HG02885 (cell line): ENCODE data around the gene BRWD1.

Experiments
- ATAC-seq: cut with Tn5 transposase; IDR thresholded peaks from one replicate; pipeline ENCODE4 v1.9.1; 2021; ENCODE audit warnings: mild to moderate bottlenecking; ENCODE audit not compliant: unreplicated experiment, poor library complexity

Gene BRWD1

DNA sequence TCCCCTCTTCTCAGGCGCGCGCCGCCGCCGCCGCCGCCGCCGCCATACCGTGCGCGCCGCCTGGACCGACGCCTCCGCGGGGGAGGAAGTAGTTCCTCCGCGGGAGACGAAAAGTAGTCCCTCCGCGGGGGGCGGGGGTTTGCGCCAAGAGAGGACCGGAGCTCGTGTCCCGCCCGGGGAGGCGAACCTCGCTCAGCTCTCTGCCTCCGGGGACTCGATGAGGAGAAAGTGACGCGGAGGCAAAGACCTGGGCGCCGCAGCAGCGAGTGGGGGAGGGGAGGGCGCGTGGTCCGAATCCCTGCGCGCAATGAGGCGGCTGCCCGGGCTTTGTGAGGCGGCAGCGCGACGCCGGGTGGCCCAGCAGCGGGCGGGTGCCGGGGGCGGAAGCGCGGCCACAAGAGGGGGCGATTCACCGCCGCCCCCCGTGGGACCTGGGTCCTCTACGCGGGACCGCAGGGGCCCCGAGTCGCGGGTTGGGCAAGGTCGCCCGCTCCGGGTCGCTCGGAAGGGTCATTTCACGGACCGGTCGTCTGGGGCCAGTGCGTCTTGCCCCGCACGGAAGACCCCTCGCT lies at the start of gene BRWD1:
Gene BRWD1 (minus strand): TSS at position 62 of the 572 bp plus-strand sequence. CDS start 141 bp downstream, outside the sequence.
- peak; percentile 54 for ATAC-seq

- ATAC-seq: no peak
Observed at GRCh38 chr21:39362733-39363132, 49.3 kb upstream of the BRWD1 start.

- ATAC-seq: no peak
Observed at GRCh38 chr21:39359382-39359781, 46.0 kb upstream of the BRWD1 start.

GRCh38 chr21:39353295-39353694 lies 39.9 kb upstream of the BRWD1 start:
- no peak for ATAC-seq

DNA sequence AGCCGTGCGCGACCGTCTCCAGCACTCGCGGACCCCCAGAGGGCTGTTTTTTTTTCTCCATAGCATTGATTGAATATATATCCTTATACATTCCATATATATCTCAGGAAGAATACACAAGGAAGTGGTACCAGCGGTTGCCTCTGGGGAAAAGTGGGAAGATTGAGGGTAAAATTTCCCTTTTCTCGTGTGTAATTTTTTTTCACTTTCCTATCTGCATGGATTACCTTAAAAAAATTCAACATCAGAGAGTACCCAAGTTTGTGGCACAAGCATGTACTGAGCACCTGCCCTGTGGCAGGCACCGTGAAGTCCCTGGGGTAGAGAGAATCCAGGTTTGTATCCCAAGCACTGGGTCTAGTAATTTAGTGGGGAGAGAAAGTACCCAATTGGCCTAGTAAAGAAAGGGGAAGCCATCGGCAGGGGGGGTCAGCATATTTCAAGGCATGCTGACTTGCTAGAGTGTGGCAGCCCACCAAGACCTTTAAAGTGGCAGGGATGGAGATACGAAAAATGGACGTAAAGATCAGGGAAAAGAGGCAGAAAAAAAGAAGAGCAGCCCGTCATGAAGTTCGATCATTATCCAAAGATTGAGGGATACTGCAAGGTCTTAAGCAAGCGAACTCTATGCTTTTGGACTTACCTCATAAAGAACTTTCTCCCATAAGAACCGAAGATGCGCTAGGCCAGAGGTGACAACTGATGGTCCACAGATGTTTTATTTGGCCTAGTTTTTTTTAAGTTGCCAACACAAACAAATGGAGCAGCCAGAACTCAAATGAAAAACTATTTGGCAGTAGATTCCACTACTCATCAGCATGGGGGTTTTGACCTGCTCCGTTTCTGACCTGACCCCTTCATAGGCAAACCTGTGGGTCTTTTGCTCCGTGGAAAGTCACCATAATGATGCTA lies 36.9 kb upstream of the BRWD1 start:
- ATAC-seq: no peak

DNA sequence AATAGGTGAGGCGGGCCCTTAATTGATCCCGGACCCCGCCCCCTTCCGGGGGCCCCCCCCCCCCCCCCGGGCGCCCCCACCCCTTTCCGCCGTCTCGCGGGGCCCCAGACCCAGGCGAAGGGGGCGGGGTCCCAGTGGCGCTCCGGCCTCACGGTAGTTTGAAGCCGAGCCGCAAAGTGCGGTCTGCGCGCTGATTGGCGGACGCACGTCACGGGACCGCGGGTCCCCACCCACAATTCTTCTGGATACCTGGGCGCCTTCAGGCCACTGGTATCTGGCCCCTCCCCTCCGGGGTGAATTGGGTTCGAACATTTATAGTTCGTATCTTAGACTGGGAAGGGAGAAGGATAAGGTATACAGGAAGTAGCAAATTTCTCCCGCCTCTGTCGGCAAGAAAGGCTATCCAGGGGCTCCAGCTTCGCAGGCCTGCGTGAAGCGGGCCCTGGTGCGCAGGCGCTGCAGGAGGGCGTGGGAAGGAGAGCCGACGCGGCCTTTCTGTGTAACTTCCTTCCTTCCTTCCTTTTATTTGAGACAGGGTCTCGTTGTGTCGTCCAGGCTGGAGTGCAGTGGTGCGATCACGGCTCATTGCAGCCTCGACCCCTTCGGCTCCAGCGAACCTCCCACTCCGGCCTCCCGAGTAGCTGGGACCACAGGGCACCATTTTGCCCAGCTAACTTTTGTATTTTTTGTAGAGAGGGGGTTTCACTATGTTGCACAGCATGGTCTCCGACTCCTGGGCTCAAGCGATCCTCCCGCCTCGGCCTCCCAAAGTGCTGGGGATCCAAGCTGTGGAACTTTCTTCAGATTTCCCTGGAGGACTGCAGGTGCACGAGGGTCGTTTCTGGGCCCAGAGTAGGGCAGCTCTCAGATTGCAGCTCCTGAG lies 36.0 kb upstream of the BRWD1 start:
- peak; percentile 89 for ATAC-seq

DNA sequence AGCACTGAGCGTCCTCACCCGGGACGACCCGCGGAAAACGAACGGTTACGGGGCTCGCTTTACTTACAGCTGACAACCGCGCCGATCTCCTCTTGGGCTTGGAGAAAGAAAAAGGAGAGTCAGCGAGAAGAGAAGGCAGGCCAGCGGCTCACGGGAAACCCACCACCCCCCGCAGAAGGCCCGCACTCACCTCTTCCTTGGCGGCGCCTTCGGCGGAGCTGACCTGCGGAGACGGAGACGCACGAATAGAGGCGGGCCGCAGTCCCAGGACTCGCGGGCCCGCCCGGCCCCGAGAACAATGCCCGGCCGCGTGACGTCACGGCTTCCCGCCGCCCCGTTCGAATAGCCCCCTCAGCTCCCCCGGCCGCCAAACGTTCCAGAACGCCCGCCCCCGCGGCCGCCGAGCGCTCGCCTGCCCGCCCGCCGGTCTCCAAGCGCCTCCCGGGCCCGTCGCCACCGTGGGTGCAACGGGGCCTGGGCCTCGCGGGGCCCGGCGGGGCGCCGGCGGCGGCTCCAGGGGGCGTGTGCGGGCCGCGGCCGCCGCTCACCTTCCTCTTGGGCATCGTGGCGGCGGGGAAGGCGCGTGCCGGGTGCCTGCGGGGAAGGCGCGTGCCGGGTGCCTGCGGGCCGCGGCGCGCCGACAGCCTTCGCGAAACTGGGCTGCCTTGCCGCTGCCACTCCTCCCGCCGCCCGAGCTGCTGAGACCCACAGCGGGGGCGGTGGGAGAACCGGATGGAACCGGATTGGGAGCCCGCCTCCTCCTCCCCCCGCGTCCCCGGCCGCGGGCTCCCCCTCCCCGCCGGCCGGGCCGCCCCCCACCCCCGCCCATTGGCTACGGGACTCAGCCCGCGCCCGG lies 35.2 kb upstream of the BRWD1 start, which contains the start of gene HMGN1:
Gene HMGN1 (minus strand): TSS at position 734 of the 856 bp plus-strand sequence. CDS start 171 bp downstream, at position 563.
- peak; percentile 60 for ATAC-seq

- no peak for ATAC-seq
Observed at GRCh38 chr21:39348040-39348354, 34.6 kb upstream of the BRWD1 start.

DNA sequence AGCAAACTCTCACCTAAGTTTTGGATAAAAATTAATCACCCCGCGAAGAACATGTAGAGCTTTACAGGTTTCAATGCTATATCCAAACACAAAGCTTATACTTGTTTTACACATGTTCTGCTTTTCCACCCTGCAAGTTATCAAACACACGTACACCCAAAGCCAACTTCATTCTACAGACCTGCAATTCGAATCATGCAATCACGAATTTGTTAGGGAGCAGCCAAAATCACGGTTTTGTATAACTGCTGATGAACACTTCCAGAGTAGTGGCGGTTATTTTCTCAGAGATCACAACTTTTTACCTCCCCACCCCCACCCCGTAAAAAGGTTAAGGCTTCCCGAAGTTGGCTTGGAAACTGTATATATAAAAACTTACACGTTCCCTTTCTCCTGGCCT lies 34.1 kb upstream of the BRWD1 start:
- no peak for ATAC-seq

DNA sequence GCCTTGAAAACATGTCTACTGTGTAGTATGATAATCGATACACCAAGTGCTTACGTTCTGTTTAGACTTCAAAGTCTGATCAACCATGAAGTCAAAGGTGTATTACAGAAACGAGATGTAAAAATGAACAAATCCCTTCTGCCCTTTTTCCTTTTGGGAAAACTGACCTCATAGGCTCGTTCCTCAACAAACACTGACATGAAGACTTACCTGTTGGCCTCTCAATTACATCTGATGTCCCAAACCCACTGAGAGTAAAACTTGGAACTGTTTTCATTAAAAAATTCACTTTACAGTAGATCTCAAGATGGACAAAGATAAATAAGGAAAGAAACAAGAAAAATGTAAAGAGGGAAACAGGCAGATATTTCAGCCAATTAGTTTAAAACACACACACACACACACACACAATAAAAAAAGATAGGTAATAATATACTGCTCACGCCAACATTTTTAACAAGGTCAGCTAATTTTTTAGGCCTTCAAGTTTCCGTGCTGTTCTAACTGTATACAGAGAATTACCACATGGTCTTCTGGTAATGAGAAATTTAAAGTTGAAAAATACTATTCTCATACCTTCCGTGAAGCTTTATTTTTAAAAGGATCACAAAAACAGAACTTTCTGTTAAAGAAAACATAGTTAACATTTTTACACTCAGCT lies 33.4 kb upstream of the BRWD1 start:
- no peak for ATAC-seq

- ATAC-seq: no peak
Observed at GRCh38 chr21:39346206-39346605, 32.8 kb upstream of the BRWD1 start.

GRCh38 chr21:39345440-39345839 lies 32.0 kb upstream of the BRWD1 start:
- ATAC-seq: no peak

- no peak for ATAC-seq
Observed at GRCh38 chr21:39344848-39345247, 31.4 kb upstream of the BRWD1 start.

GRCh38 chr21:39341249-39341923 lies 28.0 kb upstream of the BRWD1 start:
- ATAC-seq: no peak

- ATAC-seq: no peak
Observed at GRCh38 chr21:39340687-39341086, 27.3 kb upstream of the BRWD1 start.

- ATAC-seq: no peak
Observed at GRCh38 chr21:39339231-39339630, 25.8 kb upstream of the BRWD1 start.

DNA sequence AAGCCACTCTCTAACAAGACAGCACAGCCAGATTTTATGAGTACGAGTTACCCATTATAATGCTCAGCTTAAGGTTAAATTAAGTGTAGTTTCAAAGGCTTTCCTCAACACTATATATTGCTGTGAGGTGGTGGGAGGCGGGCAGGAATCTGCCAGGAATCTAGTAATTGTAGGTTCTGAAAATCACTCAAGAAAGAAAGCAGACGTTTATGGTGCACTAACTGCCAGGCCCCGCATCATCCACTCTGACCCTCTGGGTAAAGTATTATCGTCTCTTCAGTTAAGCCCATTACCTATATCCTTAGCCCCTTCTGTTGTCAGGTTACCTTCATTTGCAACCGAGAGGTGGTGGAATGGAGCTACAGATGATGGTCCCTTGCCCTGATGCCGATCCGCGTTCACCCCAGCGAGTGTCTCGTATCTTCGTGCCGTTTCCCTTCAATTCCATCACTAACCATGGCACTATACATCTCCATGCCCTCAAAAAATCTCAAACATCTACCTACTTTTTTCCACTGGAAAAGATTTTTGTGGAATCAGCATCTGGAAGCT lies 23.1 kb upstream of the BRWD1 start:
- no peak for ATAC-seq

GRCh38 chr21:39334611-39335010 lies 21.2 kb upstream of the BRWD1 start:
- ATAC-seq: no peak

DNA sequence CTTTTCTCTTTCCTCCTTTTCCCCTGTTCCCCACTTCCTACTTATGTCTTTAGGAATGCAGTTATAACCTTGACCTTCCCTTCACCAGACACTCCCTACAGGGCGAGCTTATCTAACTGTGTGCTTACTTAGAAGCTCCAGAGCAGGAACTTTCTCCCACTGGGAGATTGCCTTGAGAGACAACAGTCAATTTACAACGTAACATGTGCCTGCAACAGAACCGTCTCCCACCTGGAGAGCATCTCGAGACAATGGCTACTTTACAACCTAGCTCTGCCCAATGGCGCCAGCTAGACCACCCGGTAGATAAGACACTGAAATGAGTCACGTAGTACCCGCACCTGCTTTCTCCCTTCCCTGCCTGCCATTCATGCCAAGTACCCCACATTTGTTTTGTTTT lies 18.7 kb upstream of the BRWD1 start:
- no peak for ATAC-seq
